Type B pancreatic cell (in vitro differentiated cells): ENCODE measurements around the gene GPR161. TPM values are rescaled to one million over a fixed set of nuclear protein-coding genes. Genes with fewer than 3 reads are reported as not detected.

Source experiments
- DNase-seq: peaks from one replicate; pipeline ENCODE4 v3.0.0; 2021; ENCODE audit warnings: mixed read lengths; ENCODE audit not compliant: unreplicated experiment; ENCODE audit errors: extremely low spot score
- H3K27ac Mint-ChIP-seq: 2 replicates; pipeline ENCODE4 v1.8.0; 2021; ENCODE audit warnings: mild to moderate bottlenecking, mixed read lengths
- H3K27me3 Mint-ChIP-seq: 2 replicates; pipeline ENCODE4 v1.8.0; 2021; ENCODE audit warnings: mixed read lengths
- H3K36me3 Mint-ChIP-seq: 2 replicates; pipeline ENCODE4 v1.8.0; 2021; ENCODE audit warnings: mixed read lengths
- H3K4me1 Mint-ChIP-seq: one replicate; pipeline ENCODE4 v1.8.0; 2021; ENCODE audit warnings: mixed read lengths; ENCODE audit not compliant: unreplicated experiment
- H3K4me3 Mint-ChIP-seq: 2 replicates; pipeline ENCODE4 v1.8.0; 2021; ENCODE audit warnings: mild to moderate bottlenecking, mixed read lengths
- H3K9me3 Mint-ChIP-seq: 2 replicates; pipeline ENCODE4 v1.8.0; 2021; ENCODE audit warnings: mixed read lengths
- CTCF ChIP-seq: fragments of 200-600 bp; sonication (generic); conservative IDR thresholded peaks from 2 replicates; pipeline ENCODE4 v1.5.0; 2021; ENCODE audit warnings: antibody characterized with exemption, mild to moderate bottlenecking
- total RNA-seq: library from RNA; stranded (reverse); gene quantifications from 2 replicates; pipeline ENCODE4 v1.2.1, GENCODE V29; 2021; ENCODE audit warnings: low replicate concordance

The GPR161 gene
- total RNA-seq, 1 donor from 2014 or later: 32.6 TPM

DNA sequence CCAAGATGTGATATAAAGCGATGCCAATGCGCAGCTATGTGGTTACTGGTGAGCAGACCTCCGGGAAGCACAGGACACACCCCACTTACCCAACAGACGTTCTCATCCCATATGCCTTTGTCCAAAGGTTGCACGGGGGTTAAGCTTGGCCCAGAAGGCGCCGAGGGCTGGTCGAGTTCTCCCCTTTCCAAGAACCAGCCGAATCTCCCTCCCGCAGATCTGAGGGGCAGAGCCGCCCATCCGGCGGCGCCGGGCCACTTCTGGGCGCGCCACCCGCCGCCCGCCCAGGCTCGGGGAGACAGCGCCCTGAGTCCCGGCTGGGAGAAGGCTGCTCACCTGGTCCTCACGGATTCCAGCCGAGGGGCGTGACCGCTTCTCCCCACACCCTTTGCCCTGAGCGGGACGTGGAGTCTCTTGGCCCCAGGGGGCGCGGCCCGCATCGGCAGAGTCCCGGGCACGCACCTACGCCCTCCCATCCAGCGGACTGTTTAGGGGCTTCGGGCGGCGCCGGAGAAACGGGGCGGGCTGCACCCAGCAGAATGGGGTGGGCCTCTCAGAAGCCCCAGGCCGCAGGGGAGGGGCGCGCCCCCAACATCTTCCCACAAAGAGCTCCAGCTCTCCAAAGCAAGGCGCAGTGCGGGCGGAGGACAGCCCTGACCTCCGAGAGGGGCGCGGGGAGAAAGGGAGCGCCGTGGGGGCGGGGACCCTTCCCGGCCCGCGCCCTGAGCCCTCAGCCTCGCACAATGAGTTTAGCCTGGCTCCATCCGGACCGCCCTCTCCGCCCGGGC, 615 bp downstream of the GPR161 start:
- Mint-ChIP-seq H3K4me1 (peaks cover 29% of the 10 kb centered on the region), H3K27me3 (peaks cover 4% of the 10 kb centered on the region), H3K4me3 (peak overlapping the region; percentile 94), H3K36me3 (peaks cover 2% of the 10 kb centered on the region), H3K27ac (peak overlapping the region; percentile 91), H3K9me3 (no peaks in the 10 kb centered on the region)
- peak; percentile 79 for DNase-seq
- TF ChIP-seq CTCF: no peak

DNA sequence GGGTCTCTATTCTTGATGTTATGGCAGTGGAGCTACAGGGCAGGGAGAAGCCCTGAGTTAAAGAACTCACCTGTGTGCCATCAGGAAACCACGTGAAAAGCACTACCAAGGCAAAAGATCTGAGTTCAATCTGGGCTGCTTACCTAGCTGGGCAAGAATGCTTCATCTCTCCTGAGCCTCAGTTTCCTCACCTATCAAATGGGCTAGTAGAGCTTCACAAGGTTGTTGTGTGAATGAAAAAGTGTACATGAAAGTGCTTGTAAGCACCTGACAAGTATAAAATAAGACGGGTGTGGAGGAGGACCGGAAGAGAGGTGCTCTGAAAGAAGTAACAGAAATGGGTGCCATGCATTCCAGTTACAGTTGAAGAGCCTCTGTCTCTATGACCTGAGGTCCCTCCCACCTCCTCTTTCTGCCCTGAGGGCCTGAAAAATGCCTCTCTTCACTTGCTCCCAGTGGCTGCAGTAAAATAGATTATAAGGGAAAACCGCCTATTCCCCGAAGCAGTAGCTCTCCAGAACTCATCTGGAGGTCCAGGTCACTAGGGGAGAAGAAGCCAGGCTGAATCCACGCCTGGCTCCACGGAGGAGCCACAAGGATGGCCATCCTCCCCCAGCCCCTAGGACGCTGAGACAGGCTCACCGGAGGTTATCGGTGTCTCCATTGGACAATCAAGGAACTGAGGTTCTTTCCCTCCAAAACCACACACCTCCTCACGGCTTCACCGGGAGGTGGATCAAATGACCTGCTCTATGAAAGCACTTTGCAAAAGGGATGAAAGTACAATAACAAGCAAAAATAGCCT, 1.4 kb downstream of the GPR161 start:
- Mint-ChIP-seq H3K27me3 (peaks cover 4% of the 10 kb centered on the region), H3K9me3 (no peaks in the 10 kb centered on the region), H3K36me3 (peaks cover 9% of the 10 kb centered on the region), H3K27ac (peak overlapping the region; percentile 91), H3K4me3 (peak overlapping the region; percentile 94), H3K4me1 (peaks cover 29% of the 10 kb centered on the region)
- TF ChIP-seq CTCF: no peak
- DNase-seq: no peak

- H3K4me3 Mint-ChIP-seq: peak overlapping the region; percentile 94
- no peaks in the 10 kb centered on the region for H3K9me3 Mint-ChIP-seq
- H3K27ac Mint-ChIP-seq: peak overlapping the region; percentile 46
- peaks cover 29% of the 10 kb centered on the region for H3K4me1 Mint-ChIP-seq
- DNase-seq: no peak
- TF ChIP-seq CTCF: no peak
- peaks cover 14% of the 10 kb centered on the region for H3K36me3 Mint-ChIP-seq
- H3K27me3 Mint-ChIP-seq: peaks cover 4% of the 10 kb centered on the region
These were observed 2.1 kb downstream of the GPR161 start for GRCh38 chr1:168134642-168135041.

- no peak for DNase-seq
- TF ChIP-seq CTCF: no peak
- no peaks in the 10 kb centered on the region for H3K9me3 Mint-ChIP-seq
- H3K27ac Mint-ChIP-seq: no peak overlapping the region
- peaks cover 16% of the 10 kb centered on the region for H3K36me3 Mint-ChIP-seq
- H3K27me3 Mint-ChIP-seq: peaks cover 4% of the 10 kb centered on the region
- H3K4me1 Mint-ChIP-seq: peaks cover 29% of the 10 kb centered on the region
- H3K4me3 Mint-ChIP-seq: peak overlapping the region; percentile 94
These were observed 2.6 kb downstream of the GPR161 start for GRCh38 chr1:168134132-168134531.

GRCh38 chr1:168129933-168130332, 6.8 kb downstream of the GPR161 start:
- Mint-ChIP-seq H3K27me3 (no peaks in the 10 kb centered on the region), H3K9me3 (peaks cover 5% of the 10 kb centered on the region), H3K4me1 (peaks cover 15% of the 10 kb centered on the region), H3K27ac (no peak overlapping the region), H3K36me3 (peaks cover 32% of the 10 kb centered on the region), H3K4me3 (no peak overlapping the region)
- DNase-seq: no peak
- TF ChIP-seq CTCF: no peak
